Activated T-cell treated with anti-CD3 and anti-CD28 coated beads, Interleukin-2, amount 50 U/mL, for 1 hour (primary cell): Measurements from ENCODE around the gene SEC14L1.
A peak's percentile ranks its signal among the peaks of the same experiment; 100 is the strongest.
"Not testable (repeated sequence)": the region's sequence is repeated elsewhere in the genome, so short reads cannot be mapped to it uniquely, and the experiment has no call there.

Experiments used
- DNase-seq: peaks from one replicate; pipeline ENCODE4 v3.0.0-alpha.2; 2020

Gene SEC14L1

GRCh38 chr17:77245162-77245926 lies 104.6 kb downstream of the SEC14L1 start:
- no peak for DNase-seq

- DNase-seq: no peak
Measured at GRCh38 chr17:77246110-77247047, 105.6 kb downstream of the SEC14L1 start.

DNA sequence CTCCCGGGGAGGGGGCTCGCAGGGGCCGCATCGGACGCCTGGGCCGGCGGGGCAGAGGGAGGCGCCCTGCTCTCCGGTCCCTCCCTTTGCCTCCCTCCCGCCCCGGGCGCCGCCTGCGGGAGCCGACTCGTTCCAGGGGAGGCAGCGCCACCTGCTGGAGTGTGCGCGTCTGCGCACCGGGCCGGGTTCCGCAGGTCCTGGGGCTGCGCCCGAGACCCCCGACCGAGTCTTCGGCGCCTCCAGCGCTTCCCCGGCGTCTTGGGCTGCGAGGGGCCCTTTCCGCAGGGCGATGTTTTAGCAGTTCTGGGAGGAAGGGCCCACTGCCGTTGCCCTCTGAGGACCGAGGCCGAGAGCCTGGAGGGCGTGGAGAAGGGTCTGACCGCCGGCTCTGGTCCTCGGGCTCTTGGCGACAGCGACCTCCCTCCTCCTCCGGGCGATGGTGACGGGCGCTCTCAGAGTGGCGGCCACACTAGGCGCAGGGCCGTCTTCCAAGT lies 106.3 kb downstream of the SEC14L1 start:
- peak; percentile 91 for DNase-seq

DNA sequence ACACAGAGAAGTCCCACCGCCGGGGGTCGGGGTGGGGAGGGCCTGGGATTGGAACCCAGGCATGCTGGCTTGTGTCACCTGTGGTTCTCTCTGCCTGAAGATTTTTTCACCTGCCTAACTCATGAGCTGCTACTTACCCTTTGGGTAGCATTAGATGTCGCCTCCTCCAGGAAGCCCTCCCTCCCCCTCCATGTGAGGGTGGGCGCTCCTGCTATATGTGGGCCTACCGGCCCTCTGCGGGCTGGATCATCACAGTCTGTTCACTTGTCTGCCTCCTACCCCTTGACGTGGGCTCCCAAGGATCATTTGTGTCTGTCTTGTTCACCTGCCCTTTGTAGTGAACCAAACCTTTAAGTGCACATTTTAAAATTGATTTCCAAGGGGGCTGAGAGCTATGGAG lies 106.8 kb downstream of the SEC14L1 start:
- no peak for DNase-seq

DNA sequence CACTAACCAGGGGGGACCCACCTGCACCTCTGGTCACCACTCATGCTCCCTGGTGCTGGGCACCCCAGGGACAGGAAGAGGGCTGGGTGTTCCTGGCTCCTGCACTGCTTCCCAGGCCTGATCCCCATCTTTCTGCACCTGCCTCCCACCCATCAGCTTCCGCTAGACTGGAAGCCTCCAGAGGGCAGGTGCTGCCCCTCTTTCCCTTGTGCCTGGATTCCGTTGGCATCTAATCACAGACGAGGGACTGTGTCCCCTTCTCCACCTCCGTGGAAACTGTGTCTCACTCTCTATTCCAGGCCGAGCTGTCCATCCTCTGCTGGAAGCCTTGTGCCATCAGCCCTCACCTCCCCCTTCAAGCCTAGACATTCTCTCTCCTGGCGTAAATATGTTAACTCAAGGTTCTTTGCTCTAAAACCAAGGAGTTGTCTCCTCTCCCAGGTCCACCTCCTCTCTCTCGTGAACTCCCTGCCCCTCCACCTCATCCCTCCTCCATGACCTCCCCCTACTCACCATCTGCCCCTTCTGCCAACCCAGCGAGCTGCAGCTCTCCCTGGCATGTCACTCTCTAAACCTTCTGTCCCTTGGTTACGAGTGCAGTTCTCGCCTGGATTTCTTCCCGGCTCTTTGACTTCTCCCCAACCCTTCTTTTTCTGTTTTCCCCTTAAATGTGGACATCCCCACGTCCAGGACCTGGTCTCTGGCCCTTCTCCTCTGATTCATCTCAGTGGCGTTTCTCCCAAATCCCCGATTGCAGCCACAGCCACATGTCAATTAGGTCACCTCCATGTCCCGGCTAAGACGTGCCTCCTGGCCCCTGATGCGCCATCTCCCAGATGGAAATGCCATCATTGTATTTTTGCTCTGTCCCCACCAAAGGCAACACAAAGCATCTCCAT lies 107.7 kb downstream of the SEC14L1 start:
- DNase-seq: no peak

GRCh38 chr17:77251622-77252183 lies 110.9 kb downstream of the SEC14L1 start:
- no peak for DNase-seq

DNA sequence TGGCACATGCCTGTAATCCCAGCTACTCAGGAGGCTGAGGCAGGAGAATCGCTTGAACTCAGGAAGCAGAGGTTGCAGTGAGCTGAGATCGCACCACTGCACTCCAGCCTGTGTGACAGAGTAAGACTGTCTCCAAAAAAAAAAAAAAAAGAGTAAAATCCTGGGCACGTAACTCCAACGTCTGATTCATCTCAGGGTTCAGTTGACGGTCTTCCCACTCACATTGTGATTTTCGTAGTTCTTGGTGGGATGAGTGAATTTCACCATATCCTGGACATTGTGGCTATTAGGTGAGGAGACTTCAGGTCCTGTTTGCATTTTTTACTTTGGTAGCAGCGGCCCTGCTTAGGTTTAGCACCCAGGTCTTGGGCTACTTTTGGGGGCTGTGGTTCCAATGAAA lies 111.5 kb downstream of the SEC14L1 start:
- not testable (repeated sequence) for DNase-seq

GRCh38 chr17:77253611-77254051 lies 112.9 kb downstream of the SEC14L1 start:
- DNase-seq: no peak

DNA sequence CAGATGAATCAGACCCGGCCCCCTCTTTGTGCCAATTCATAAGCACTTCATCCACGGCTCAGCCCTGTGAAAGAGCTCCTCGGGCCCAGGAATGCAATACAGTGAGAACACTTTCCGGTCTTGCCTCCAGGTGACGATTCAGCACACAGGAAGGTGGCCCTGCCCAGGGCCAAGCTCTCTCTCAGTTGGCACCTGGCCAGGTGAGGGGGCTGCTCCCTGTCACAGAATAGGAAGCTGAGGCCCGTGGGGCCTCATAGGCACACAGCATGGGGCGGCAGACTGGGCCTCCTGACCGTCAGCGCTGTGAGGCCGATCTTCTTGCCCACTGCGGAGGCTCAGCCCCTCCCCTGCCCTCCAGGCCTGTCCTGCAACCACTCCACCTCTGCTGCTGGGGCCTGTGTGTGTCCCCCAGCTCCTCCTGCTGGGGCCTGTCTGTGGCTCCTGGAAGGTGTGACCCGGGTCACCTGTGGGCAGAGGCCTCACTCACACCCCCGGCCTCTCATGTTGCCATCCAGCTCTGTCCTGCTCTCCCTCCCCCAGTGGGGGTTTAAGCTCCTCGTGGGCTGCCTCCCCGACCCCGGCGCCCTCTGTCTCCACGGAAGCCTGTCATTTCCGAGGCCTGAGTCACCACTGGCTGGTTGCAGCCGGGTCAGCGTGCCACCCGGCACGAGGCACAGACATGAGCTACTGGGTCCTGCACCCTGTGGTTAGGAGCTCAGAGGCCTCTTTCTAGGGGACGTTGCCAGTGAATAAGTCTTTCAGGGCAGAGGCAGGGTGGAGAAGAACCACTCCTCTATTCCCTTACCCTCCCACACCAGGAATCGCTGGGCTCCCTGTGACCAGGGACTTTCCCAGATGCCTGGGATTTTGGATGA lies 114.4 kb downstream of the SEC14L1 start:
- no peak for DNase-seq

DNA sequence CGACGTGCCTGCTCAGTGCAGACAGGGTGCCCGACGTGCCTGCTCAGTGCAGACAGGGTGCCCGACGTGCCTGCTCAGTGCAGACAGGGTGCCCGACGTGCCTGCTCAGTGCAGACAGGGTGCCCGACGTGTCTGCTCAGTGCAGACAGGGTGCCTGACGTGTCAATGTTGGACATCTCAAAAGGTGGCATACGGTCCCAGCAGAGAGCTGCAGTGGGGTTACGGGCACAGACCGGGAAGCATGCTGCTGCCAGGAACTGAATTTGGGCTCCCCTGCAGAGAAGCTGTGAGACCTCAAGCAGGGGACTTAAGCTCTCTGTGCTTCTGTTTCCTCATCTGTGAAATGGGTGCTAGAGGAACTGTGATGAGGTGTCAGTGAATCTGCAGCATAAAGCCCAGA lies 115.2 kb downstream of the SEC14L1 start:
- DNase-seq: not testable (repeated sequence)

- no peak for DNase-seq
Measured at GRCh38 chr17:77256710-77257109, 115.9 kb downstream of the SEC14L1 start.

GRCh38 chr17:77257169-77257568 lies 116.4 kb downstream of the SEC14L1 start:
- no peak for DNase-seq

DNA sequence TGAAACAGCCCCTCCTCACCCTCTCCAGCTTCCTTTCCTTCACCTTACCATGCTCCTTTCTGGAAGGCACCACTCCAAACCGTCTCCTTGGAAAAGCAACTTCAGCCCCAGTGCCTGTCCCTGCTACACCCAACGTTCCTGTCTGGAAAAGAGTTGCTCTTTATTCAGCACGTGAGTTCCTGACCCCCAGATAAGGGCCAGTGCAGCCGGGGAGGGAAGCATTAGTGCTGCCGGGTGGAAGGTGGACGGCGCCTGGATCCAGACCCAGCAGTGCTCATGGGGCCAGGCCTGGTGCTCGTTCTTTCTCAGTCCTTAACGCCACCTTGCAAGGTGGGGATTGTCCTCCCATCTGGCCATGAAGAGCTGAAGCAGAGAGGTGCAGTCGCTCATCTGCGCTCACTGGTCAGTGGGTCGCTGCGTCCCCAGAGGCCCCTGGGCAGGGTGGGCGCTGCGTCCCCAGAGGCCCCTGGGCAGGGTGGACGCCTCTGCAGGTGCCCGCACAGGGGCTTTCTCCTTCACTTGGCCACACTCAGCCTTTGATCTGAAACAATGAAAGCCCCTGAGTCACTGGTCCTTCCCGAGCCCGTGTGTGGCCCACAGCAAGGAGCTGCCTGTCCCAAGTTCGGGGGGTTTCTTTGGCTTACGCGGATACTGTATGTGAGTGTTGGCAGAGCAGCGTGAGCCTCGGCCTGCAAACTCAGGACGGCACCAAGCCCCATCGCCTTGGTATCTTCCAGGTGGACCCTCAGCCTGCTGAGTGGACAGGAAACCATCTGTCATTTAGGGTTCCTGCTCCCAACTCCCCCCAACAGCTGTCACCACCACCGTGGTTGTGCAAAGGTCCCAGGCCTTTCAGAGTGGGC lies 117.1 kb downstream of the SEC14L1 start:
- no peak for DNase-seq

DNA sequence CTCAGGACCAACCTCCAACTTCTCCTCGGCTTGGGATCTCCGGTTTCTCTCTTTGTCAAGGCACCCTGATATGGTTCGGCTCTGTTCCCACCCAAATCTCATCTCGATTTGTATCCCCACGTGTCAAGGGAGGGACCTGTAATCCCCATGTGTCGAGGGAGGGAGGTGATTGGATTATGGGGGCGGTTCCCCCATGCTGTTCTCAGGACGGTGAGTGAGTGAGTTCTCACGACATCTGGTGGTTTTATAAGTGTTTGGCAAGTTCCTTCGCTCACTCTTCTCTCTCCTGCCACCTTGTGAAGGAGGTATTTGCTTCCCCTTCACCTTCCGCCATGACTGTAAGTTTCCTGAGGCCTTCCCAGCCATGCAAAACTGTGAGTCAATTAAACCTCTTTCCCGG lies 117.9 kb downstream of the SEC14L1 start:
- no peak for DNase-seq

- no peak for DNase-seq
Measured at GRCh38 chr17:77264617-77265230, 124.0 kb downstream of the SEC14L1 start.

- no peak for DNase-seq
Measured at GRCh38 chr17:77266213-77266612, 125.4 kb downstream of the SEC14L1 start.
